Neural cell (in vitro differentiated cells): ENCODE results near the gene CD99. TPM values are rescaled to one million over a fixed set of nuclear protein-coding genes. Genes with fewer than 3 reads are reported as not detected.
"Not testable (repeated sequence)": the region's sequence is repeated elsewhere in the genome, so short reads cannot be mapped to it uniquely, and the experiment has no call there.

Experiments
- H2AFZ ChIP-seq: fragments of 200-600, 300-800 bp; sonication (generic), shearing (Covaris generic); 2 replicates; pipeline ENCODE4 v1.6.0; 2014; ENCODE audit warnings: low read depth, mild to moderate bottlenecking, antibody characterized with exemption, low read length, moderate library complexity
- H3F3A ChIP-seq: fragments of 200-600 bp; shearing (Covaris generic); 2 replicates; pipeline ENCODE4 v1.6.1; 2016; ENCODE audit warnings: mild to moderate bottlenecking, moderate library complexity, mixed read lengths, antibody characterized with exemption, low read length; ENCODE audit not compliant: insufficient read depth, poor library complexity, severe bottlenecking
- H3K27ac ChIP-seq: fragments of 200-600, 300-800 bp; sonication (generic), shearing (Covaris generic); 2 replicates; pipeline ENCODE4 v1.5.1; 2014; ENCODE audit warnings: mild to moderate bottlenecking, low read length, moderate library complexity
- H3K27me3 ChIP-seq: fragments of 300-800, 200-600 bp; sonication (generic), shearing (Covaris generic); 2 replicates; pipeline ENCODE4 v1.6.0; 2014; ENCODE audit warnings: mild to moderate bottlenecking, low read depth, low read length, moderate library complexity; ENCODE audit not compliant: insufficient read depth
- H3K36me3 ChIP-seq: fragments of 300-800, 200-600 bp; sonication (generic), shearing (Covaris generic); 2 replicates; pipeline ENCODE4 v1.5.1; 2014; ENCODE audit warnings: mild to moderate bottlenecking, antibody characterized with exemption, low read length, moderate library complexity; ENCODE audit not compliant: insufficient read depth
- H3K4me2 ChIP-seq: fragments of 300-800, 200-600 bp; sonication (generic), shearing (Covaris generic); 2 replicates; pipeline ENCODE4 v1.6.0; 2014; ENCODE audit warnings: mild to moderate bottlenecking, low read length
- H3K4me3 ChIP-seq: fragments of 300-800, 200-600 bp; sonication (generic), shearing (Covaris generic); 2 replicates; pipeline ENCODE4 v1.5.1; 2014; ENCODE audit warnings: mild to moderate bottlenecking, low read length, moderate library complexity
- H3K79me2 ChIP-seq: fragments of 200-600 bp; shearing (Covaris generic); replicated peaks from 2 replicates; pipeline ENCODE4 v1.6.0; 2014; ENCODE audit warnings: mild to moderate bottlenecking, low read length, moderate library complexity; ENCODE audit not compliant: insufficient read depth
- H3K9ac ChIP-seq: fragments of 300-800, 200-600 bp; sonication (generic), shearing (Covaris generic); 2 replicates; pipeline ENCODE4 v1.6.1; 2016; ENCODE audit warnings: mild to moderate bottlenecking, low read length, mixed read lengths
- H3K9me2 ChIP-seq: fragments of 200-600 bp; shearing (Covaris generic); 2 replicates; pipeline ENCODE4 v1.6.1; 2016; ENCODE audit warnings: mild to moderate bottlenecking, low read length, mixed read lengths; ENCODE audit not compliant: insufficient read depth
- H3K9me3 ChIP-seq: fragments of 200-600, 300-800 bp; sonication (generic), shearing (Covaris generic); 2 replicates; pipeline ENCODE4 v1.6.1; 2016; ENCODE audit warnings: mild to moderate bottlenecking, mixed run types, low read length, moderate library complexity, mixed read lengths
- H4K20me1 ChIP-seq: fragments of 200-600 bp; shearing (Covaris generic); 2 replicates; pipeline ENCODE4 v1.6.1; 2016; ENCODE audit warnings: mild to moderate bottlenecking, mixed run types; ENCODE audit not compliant: insufficient read depth
- EP300 ChIP-seq: fragments of 450-650 bp; conservative IDR thresholded peaks from 2 replicates; pipeline ENCODE4 v1.6.1; 2014; ENCODE audit warnings: antibody characterized with exemption, mild to moderate bottlenecking, moderate library complexity; ENCODE audit not compliant: poor library complexity, severe bottlenecking
- EZH2 ChIP-seq: fragments of 200-600, 300-800 bp; shearing (Covaris generic), sonication (generic); IDR thresholded peaks from 2 replicates; pipeline ENCODE4 v1.6.1; 2014; ENCODE audit warnings: antibody characterized with exemption, low read length, borderline replicate concordance, mild to moderate bottlenecking; ENCODE audit not compliant: insufficient read depth, poor library complexity, severe bottlenecking
- MXI1 ChIP-seq: fragments of 450-650 bp; conservative IDR thresholded peaks from 2 replicates; pipeline ENCODE4 v1.6.1; 2014; ENCODE audit warnings: antibody characterized with exemption, mild to moderate bottlenecking; ENCODE audit not compliant: poor library complexity, severe bottlenecking
- POLR2AphosphoS5 ChIP-seq: IDR thresholded peaks from 2 replicates; pipeline ENCODE4 v1.6.1; 2012
- RAD21 ChIP-seq: fragments of 450-650 bp; conservative IDR thresholded peaks from 2 replicates; pipeline ENCODE4 v1.6.1; 2014; ENCODE audit warnings: antibody characterized with exemption, mild to moderate bottlenecking, moderate library complexity
- SMC3 ChIP-seq: fragments of 450-650 bp; conservative IDR thresholded peaks from 2 replicates; pipeline ENCODE4 v1.6.1; 2014; ENCODE audit warnings: antibody characterized with exemption, mild to moderate bottlenecking, moderate library complexity; ENCODE audit not compliant: poor library complexity
- TAF1 ChIP-seq: IDR thresholded peaks from 2 replicates; pipeline ENCODE4 v1.6.1; 2012; ENCODE audit warnings: low read depth
- polyA plus RNA-seq: library from polyadenylated mRNA; depleted of rRNA; stranded (reverse); fragments of >200 nt; gene quantifications from 2 replicates; pipeline ENCODE4 v1.2.3, GENCODE V29; 2014
- TF ChIP-seq, protein P1 (sequence below): fragments of 450-650 bp; IDR thresholded peaks from 2 replicates; pipeline ENCODE4 v1.5.1; 2014; ENCODE audit warnings: antibody characterized with exemption, mild to moderate bottlenecking, moderate library complexity; ENCODE audit not compliant: poor library complexity, severe bottlenecking
- TF ChIP-seq, protein P2 (sequence below): IDR thresholded peaks from 2 replicates; pipeline ENCODE4 v1.6.1; 2012; ENCODE audit warnings: borderline replicate concordance

CD99 gene
- polyA plus RNA-seq, 1 donor from 2014 or later, result 6.6 TPM

DNA sequence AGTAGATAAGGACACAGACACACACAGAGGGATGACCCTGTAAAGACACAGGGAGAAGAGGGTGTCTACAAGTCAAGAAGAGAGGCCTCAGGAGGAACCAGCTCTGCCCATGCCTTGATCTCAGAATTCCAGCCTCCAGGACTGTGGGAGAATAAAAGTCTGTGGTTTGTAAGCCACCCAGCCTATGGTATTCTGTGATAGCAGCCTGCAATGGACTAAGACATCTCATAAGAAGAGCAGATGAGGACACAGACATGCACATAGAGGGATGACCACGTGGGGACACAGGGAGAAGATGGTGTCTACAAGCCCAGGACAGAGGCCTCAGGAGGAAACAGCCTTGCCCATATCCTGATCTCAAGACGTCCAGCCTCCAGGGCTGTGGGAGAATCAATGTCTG lies 70.2 kb downstream of the CD99 start:
- TF ChIP-seq TAF1, result no peak
- TF ChIP-seq, protein P1, sequence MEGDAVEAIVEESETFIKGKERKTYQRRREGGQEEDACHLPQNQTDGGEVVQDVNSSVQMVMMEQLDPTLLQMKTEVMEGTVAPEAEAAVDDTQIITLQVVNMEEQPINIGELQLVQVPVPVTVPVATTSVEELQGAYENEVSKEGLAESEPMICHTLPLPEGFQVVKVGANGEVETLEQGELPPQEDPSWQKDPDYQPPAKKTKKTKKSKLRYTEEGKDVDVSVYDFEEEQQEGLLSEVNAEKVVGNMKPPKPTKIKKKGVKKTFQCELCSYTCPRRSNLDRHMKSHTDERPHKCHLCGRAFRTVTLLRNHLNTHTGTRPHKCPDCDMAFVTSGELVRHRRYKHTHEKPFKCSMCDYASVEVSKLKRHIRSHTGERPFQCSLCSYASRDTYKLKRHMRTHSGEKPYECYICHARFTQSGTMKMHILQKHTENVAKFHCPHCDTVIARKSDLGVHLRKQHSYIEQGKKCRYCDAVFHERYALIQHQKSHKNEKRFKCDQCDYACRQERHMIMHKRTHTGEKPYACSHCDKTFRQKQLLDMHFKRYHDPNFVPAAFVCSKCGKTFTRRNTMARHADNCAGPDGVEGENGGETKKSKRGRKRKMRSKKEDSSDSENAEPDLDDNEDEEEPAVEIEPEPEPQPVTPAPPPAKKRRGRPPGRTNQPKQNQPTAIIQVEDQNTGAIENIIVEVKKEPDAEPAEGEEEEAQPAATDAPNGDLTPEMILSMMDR, result no peak
- TF ChIP-seq POLR2AphosphoS5, result no peak
- no peaks in the 10 kb centered on the region for H3F3A ChIP-seq
- H3K9ac ChIP-seq, result no peak overlapping the region

DNA sequence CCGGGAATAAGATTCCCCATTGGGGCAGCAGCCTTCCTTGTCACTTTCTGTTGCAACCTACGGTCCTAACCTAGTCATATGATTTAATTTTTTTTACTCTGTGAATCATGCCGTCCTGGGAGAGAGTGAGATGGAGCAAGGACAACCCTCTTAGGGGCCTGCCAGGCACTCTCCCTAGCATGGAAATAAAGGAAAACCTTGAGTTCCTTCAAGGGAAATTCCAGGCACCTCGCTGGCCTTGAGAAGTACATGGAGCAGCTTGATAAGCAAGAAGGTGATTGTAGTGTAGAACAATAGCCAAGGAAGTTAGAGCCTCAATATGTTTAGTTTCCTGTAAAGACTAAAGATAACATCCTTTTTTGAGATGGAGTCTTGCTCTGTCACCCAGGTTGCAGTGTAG lies 71.6 kb downstream of the CD99 start:
- not testable (repeated sequence) for H3F3A ChIP-seq, H4K20me1 ChIP-seq, H3K9me3 ChIP-seq, H3K9me2 ChIP-seq, H3K27me3 ChIP-seq, H3K27ac ChIP-seq, H3K4me3 ChIP-seq, H3K36me3 ChIP-seq, H3K79me2 ChIP-seq, H3K4me2 ChIP-seq, H2AFZ ChIP-seq, H3K9ac ChIP-seq

More for the DNA sequence above, 70.2 kb downstream of the CD99 start:
- no peaks in the 10 kb centered on the region for H3K27me3 ChIP-seq
- no peak overlapping the region for H2AFZ ChIP-seq
- H3K4me2 ChIP-seq, result no peak overlapping the region
- H4K20me1 ChIP-seq, result no peaks in the 10 kb centered on the region
- H3K4me3 ChIP-seq, result no peak overlapping the region
- no peak overlapping the region for H3K27ac ChIP-seq
- H3K36me3 ChIP-seq, result no peaks in the 10 kb centered on the region
- no peaks in the 10 kb centered on the region for H3K9me2 ChIP-seq
- no peaks in the 10 kb centered on the region for H3K9me3 ChIP-seq
- no peaks in the 10 kb centered on the region for H3K79me2 ChIP-seq

DNA sequence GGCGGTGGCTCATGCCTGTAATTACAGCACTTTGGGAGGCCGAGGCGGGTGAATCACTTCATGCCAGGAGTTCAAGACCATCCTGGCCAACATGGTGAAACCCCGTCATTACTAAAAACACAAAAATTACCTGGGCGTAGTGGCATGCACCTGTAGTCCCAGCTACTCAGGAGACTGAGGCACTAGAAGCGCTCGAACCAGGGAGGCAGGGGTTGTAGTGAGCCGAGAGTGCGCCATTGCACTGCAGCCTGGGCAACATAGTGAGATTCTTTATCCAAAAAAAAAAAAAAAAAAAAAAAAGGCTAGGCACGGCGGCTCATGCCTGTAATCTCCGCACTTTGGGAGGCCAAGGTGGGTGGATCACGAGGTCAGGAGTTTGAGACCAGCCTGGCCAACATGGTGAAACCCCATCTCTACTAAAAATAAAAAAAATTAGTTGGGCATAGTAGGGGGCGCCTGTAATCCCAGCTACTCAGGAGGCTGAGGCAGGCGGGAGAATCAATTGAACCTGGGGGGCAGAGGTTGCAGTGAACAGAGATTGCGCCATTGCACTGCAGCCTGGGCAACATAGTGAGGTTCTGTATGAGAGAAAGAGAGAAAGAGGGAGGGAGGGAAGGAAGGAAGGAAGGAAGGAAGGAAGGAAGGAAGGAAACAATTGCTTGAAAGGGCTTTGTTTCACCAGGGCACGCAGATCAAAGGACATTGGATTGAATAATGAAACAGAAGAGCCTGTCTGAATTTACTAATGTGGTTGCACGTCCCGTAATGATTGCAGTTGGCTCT lies 73.9 kb downstream of the CD99 start:
- not testable (repeated sequence) for H4K20me1 ChIP-seq, H3K9me2 ChIP-seq, H3K4me2 ChIP-seq, H3F3A ChIP-seq, H3K36me3 ChIP-seq, H3K9me3 ChIP-seq, H3K27ac ChIP-seq, H2AFZ ChIP-seq, H3K4me3 ChIP-seq, H3K79me2 ChIP-seq, H3K27me3 ChIP-seq, H3K9ac ChIP-seq

DNA sequence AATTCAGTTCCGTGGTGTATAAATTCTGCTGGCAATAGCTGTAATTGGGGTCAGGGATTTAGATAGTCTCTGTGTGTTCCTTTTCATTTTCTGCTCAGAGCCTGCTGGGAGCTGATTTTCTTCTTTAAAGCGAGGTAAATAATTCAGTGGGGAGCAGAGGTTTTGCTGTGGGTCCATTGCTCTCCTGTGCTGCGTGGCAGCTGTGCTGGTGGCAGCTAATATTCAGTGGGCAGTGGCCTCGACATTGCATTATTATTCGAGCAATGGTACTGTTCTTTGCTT lies 74.4 kb downstream of the CD99 start:
- Histone ChIP-seq H3K4me2 (no peak overlapping the region), H2AFZ (no peak overlapping the region), H3K27me3 (no peaks in the 10 kb centered on the region), H3K36me3 (no peaks in the 10 kb centered on the region), H3K27ac (no peak overlapping the region), H3K9ac (no peak overlapping the region), H3F3A (no peaks in the 10 kb centered on the region), H3K79me2 (no peaks in the 10 kb centered on the region), H3K4me3 (no peak overlapping the region), H3K9me2 (no peaks in the 10 kb centered on the region), H4K20me1 (no peaks in the 10 kb centered on the region), H3K9me3 (no peaks in the 10 kb centered on the region)
- TF ChIP-seq POLR2AphosphoS5, result no peak
- no peak for TF ChIP-seq EZH2
- no peak for TF ChIP-seq EP300
- no peak for TF ChIP-seq TAF1
- TF ChIP-seq, protein P2, sequence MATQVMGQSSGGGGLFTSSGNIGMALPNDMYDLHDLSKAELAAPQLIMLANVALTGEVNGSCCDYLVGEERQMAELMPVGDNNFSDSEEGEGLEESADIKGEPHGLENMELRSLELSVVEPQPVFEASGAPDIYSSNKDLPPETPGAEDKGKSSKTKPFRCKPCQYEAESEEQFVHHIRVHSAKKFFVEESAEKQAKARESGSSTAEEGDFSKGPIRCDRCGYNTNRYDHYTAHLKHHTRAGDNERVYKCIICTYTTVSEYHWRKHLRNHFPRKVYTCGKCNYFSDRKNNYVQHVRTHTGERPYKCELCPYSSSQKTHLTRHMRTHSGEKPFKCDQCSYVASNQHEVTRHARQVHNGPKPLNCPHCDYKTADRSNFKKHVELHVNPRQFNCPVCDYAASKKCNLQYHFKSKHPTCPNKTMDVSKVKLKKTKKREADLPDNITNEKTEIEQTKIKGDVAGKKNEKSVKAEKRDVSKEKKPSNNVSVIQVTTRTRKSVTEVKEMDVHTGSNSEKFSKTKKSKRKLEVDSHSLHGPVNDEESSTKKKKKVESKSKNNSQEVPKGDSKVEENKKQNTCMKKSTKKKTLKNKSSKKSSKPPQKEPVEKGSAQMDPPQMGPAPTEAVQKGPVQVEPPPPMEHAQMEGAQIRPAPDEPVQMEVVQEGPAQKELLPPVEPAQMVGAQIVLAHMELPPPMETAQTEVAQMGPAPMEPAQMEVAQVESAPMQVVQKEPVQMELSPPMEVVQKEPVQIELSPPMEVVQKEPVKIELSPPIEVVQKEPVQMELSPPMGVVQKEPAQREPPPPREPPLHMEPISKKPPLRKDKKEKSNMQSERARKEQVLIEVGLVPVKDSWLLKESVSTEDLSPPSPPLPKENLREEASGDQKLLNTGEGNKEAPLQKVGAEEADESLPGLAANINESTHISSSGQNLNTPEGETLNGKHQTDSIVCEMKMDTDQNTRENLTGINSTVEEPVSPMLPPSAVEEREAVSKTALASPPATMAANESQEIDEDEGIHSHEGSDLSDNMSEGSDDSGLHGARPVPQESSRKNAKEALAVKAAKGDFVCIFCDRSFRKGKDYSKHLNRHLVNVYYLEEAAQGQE, result no peak
- no peak for TF ChIP-seq SMC3
- TF ChIP-seq MXI1, result no peak
- TF ChIP-seq, protein P1, result no peak
- TF ChIP-seq RAD21, result no peak
